Mucosa of descending colon (tissue), 3 donors: ENCODE measurements around the gene KAT5. TPM values are rescaled to one million over a fixed set of nuclear protein-coding genes. Genes with fewer than 3 reads are reported as not detected.
"Not testable (repeated sequence)": the region's sequence is repeated elsewhere in the genome, so short reads cannot be mapped to it uniquely, and the experiment has no call there.

ENCODE experiments used
- ATAC-seq: fragments of 200-7000 bp; cut with Tn5 transposase; one replicate; pipeline ENCODE4 v1.9.1; 2020; ENCODE audit warnings: mild to moderate bottlenecking, moderate library complexity
- DNase-seq, 3 donors: peaks; one replicate each; pipeline ENCODE4 v3.0.0-alpha.2; 2020
- H3K36me3 ChIP-seq: fragments of 200-600 bp; one replicate; pipeline ENCODE4 v1.8.0; 2021; ENCODE audit warnings: low read depth, mild to moderate bottlenecking
- H3K4me1 ChIP-seq: fragments of 200-600 bp; one replicate; pipeline ENCODE4 v1.8.0; 2021; ENCODE audit warnings: low read depth, mild to moderate bottlenecking
- H3K4me3 ChIP-seq: fragments of 200-600 bp; one replicate; pipeline ENCODE4 v1.8.0; 2021; ENCODE audit warnings: mild to moderate bottlenecking
- H3K9me3 ChIP-seq: fragments of 200-600 bp; one replicate; pipeline ENCODE4 v1.8.0; 2021; ENCODE audit warnings: mild to moderate bottlenecking
- CTCF ChIP-seq: fragments of 200-600 bp; IDR thresholded peaks from one replicate; pipeline ENCODE4 v1.8.0; 2022; ENCODE audit warnings: antibody characterized with exemption, mild to moderate bottlenecking
- intact Hi-C, 2 donors: fragments of 100-400 bp; cut with DNase I in 1 of 2; cut with micrococcal nuclease in 1 of 2; formaldehyde crosslinking; loops; one replicate each; pipeline versions ENCODE4 v1.11.0 to v1.11.1; 2022; cut with DNase I, micrococcal nuclease
- total RNA-seq, 3 donors: library from RNA; stranded (reverse); fragmentation: NEBNext Ultra II Directional in 2 of 3; extraction: Animal tissue kit (Norgen Biotek cat#: 25700) in 2 of 3; gene quantifications; one replicate each; pipeline versions ENCODE4 v1.2.1 to v1.2.4, GENCODE V29; 2021 to 2023
- donor health status: DM: no; HTN: no; CAD: no; lungs with moderate emphysema.
- donor health status: DM: no; HTN: no; CAD: no.
- donor health status: DM: no; HTN: yes; CAD: no.

The KAT5 gene
- total RNA-seq, 3 donors from 2014 or later, result 70.9 to 92.0 (median 90.5) TPM

DNA sequence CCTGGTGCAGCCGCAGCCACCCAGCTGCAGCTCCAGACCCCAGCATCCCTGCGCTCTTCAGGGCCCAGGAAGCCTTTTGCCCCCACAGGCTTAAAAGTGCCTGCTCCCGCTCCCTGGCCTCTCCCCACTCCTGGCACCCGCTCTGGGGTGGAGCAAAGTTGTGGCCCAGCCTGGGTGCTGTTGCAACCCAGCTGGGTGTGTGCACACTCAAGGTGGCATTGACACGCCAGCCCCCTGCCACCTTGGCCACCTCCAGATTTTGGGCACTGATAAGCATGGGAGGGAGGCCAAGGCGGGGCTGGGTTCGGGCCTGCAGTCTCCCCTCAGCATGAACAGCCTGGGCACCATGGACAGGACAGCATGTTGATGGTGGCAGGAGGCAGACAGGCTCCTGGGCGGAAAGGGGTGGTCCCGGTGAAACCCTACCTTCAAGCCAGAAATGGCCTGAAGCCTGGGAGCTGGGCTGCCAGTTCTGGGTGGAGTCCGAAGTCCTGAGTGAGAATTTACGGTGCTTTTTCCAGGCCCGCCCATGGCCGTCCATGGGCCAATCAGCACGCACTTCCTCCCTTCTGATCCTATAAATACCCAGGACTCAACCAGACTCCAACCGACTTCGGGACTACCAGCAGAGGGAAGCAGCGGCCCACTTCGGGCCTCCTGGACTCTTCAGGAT lies 32.1 kb downstream of the KAT5 start:
- H3K9me3 ChIP-seq, result no peaks in the 10 kb centered on the region
- ATAC-seq (peak; percentile 97), DNase-seq (peak; percentile 60 to 72 (median 67))
- H3K4me1 ChIP-seq, result peaks cover 4% of the 10 kb centered on the region
- H3K36me3 ChIP-seq, result no peaks in the 10 kb centered on the region
- intact Hi-C loops, result no loop called here
- no peak overlapping the region for H3K4me3 ChIP-seq
- TF ChIP-seq CTCF, result peak; percentile 14

- ATAC-seq, result peak; percentile 21
- Histone ChIP-seq H3K4me1 (peaks cover 3% of the 10 kb centered on the region), H3K36me3 (no peaks in the 10 kb centered on the region), H3K9me3 (no peaks in the 10 kb centered on the region), H3K4me3 (no peak overlapping the region)
- intact Hi-C loops, result no loop called here
- DNase-seq, result no peak
- TF ChIP-seq CTCF, result no peak
Observed at GRCh38 chr11:65744699-65745042, 32.6 kb downstream of the KAT5 start.

GRCh38 chr11:65745049-65745448 lies 33.0 kb downstream of the KAT5 start:
- Histone ChIP-seq H3K4me1 (peaks cover 3% of the 10 kb centered on the region), H3K9me3 (no peaks in the 10 kb centered on the region), H3K4me3 (no peak overlapping the region), H3K36me3 (no peaks in the 10 kb centered on the region)
- TF ChIP-seq CTCF, result no peak
- no peak for DNase-seq
- intact Hi-C loops, result no loop called here
- no peak for ATAC-seq

GRCh38 chr11:65762169-65762568 lies 50.1 kb downstream of the KAT5 start:
- intact Hi-C loops, ATAC-seq, H3K4me3 ChIP-seq, H3K9me3 ChIP-seq, DNase-seq, H3K36me3 ChIP-seq: not testable (repeated sequence)
- H3K4me1 ChIP-seq, result peaks cover 12% of the 10 kb centered on the region

DNA sequence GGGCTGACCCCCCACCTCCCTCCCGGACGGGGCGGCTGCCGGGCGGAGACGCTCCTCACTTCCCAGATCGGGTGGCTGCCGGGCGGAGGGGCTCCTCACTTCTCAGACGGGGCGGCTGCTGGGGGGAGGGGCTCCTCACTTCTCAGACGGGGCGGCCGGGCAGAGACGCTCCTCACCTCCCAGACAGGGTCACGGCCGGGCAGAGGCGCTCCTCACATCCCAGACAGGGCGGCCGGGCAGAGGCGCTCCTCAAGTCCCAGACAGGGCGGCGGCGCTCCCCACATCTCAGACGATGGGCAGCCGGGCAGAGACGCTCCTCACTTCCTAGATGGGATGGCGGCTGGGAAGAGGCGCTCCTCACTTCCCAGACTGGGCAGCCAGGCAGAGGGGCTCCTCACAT lies 50.8 kb downstream of the KAT5 start:
- ATAC-seq, DNase-seq, H3K9me3 ChIP-seq, H3K36me3 ChIP-seq, H3K4me3 ChIP-seq, intact Hi-C loops: not testable (repeated sequence)
- peaks cover 12% of the 10 kb centered on the region for H3K4me1 ChIP-seq

- no peaks in the 10 kb centered on the region for H3K36me3 ChIP-seq
- peak; percentile 74 for ATAC-seq
- intact Hi-C loops, result no loop called here
- H3K4me1 ChIP-seq, result peaks cover 12% of the 10 kb centered on the region
- no peak for TF ChIP-seq CTCF
- DNase-seq, result peak in 1 of 3 donors; percentile 26
- H3K9me3 ChIP-seq, result no peaks in the 10 kb centered on the region
- no peak overlapping the region for H3K4me3 ChIP-seq
Observed at GRCh38 chr11:65764434-65764833, 52.4 kb downstream of the KAT5 start.

GRCh38 chr11:65766535-65766934 lies 54.5 kb downstream of the KAT5 start:
- TF ChIP-seq CTCF, result no peak
- Histone ChIP-seq H3K36me3 (no peaks in the 10 kb centered on the region), H3K9me3 (no peaks in the 10 kb centered on the region), H3K4me1 (peaks cover 12% of the 10 kb centered on the region), H3K4me3 (no peak overlapping the region)
- intact Hi-C loops, result no loop called here
- ATAC-seq (no peak), DNase-seq (no peak)
